Natural killer cell (primary cell): ENCODE data around the gene AP2A2. TPM values are rescaled to one million over a fixed set of nuclear protein-coding genes. Genes with fewer than 3 reads are reported as not detected.

Experiments used
- ATAC-seq, 3 donors: fragments of 150-1000 bp in 2 of 3; fragments of 200-7000 bp in 1 of 3; cut with Tn5 transposase; 1 replicate in 1 of 3; 2 replicates in 2 of 3; pipeline ENCODE4 v1.10.0; 2021; ENCODE audit warnings: mild to moderate bottlenecking in 2 of 3, moderate library complexity in 2 of 3
- DNase-seq, 2 donors: peaks; one replicate each; pipeline versions ENCODE4 v3.0.0 to v3.0.0-alpha.2; 2013 to 2021; ENCODE audit warnings: mixed read lengths in 1 of 2
- H3K27ac ChIP-seq: one replicate; pipeline ENCODE4 v1.5.1; 2013; ENCODE audit warnings: mild to moderate bottlenecking, low read length
- H3K27me3 ChIP-seq: one replicate; pipeline ENCODE4 v1.6.1; 2013; ENCODE audit warnings: low read length; ENCODE audit not compliant: control insufficient read depth, insufficient read depth
- H3K36me3 ChIP-seq: one replicate; pipeline ENCODE4 v1.6.1; 2013; ENCODE audit warnings: low read length; ENCODE audit not compliant: control insufficient read depth, insufficient read depth
- H3K4me1 ChIP-seq: one replicate; pipeline ENCODE4 v1.6.1; 2013; ENCODE audit warnings: low read length; ENCODE audit not compliant: control insufficient read depth, insufficient read depth
- H3K4me3 ChIP-seq: one replicate; pipeline ENCODE4 v1.5.1; 2013; ENCODE audit warnings: low read length
- H3K9me3 ChIP-seq: one replicate; pipeline ENCODE4 v1.6.1; 2013; ENCODE audit warnings: low read length; ENCODE audit not compliant: control insufficient read depth, insufficient read depth
- H3K27ac Mint-ChIP-seq, 2 donors: one replicate each; pipeline ENCODE4 v1.8.0; 2022; ENCODE audit warnings: mild to moderate bottlenecking in 2 of 2, mixed read lengths in 2 of 2, moderate library complexity in 1 of 2
- H3K27me3 Mint-ChIP-seq, 2 donors: one replicate each; pipeline ENCODE4 v1.8.0; 2022; ENCODE audit warnings: low read depth in 2 of 2, mixed read lengths in 2 of 2
- H3K36me3 Mint-ChIP-seq: one replicate; pipeline ENCODE4 v1.8.0; 2022; ENCODE audit warnings: mixed read lengths
- H3K4me1 Mint-ChIP-seq, 2 donors: one replicate each; pipeline ENCODE4 v1.8.0; 2022; ENCODE audit warnings: mixed read lengths in 2 of 2
- H3K4me3 Mint-ChIP-seq: one replicate; pipeline ENCODE4 v1.8.0; 2022; ENCODE audit warnings: mild to moderate bottlenecking, moderate library complexity, mixed read lengths
- H3K9me3 Mint-ChIP-seq, 2 donors: one replicate each; pipeline ENCODE4 v1.8.0; 2022; ENCODE audit warnings: mixed read lengths in 2 of 2
- CTCF ChIP-seq: fragments of 200-600 bp; IDR thresholded peaks from one replicate; pipeline ENCODE4 v1.8.0; 2022; ENCODE audit warnings: antibody characterized with exemption
- WGBS: methylation state at CpG from one replicate; pipeline ENCODE4 v1.1.7; 2013; ENCODE audit warnings: missing lambda C conversion rate; ENCODE audit not compliant: insufficient coverage; 5-methylcytosine and 5-hydroxymethylcytosine counted together
- intact Hi-C: fragments of 100-400 bp; cut with micrococcal nuclease; formaldehyde crosslinking; loops from one replicate; pipeline ENCODE4 v1.14.2; 2022
- total RNA-seq, 4 donors: library from RNA; stranded (reverse); fragments of 120-200 nt in 1 of 4; gene quantifications; one replicate each; pipeline versions ENCODE4 v1.2.3 to v1.2.4, GENCODE V29; 2013 to 2022

The AP2A2 gene
- total RNA-seq, 3 donors from 2014 or later (not counting 1 experiment from before 2014, with no cell fraction given): 57.2 to 120 (median 82.9) TPM

- no peaks in the 10 kb centered on the region for H3K36me3 ChIP-seq
- peaks cover 15% of the 10 kb centered on the region for H3K4me1 ChIP-seq
- H3K36me3 Mint-ChIP-seq: no peaks in the 10 kb centered on the region
- H3K27ac ChIP-seq: no peak overlapping the region
- H3K27me3 ChIP-seq: no peaks in the 10 kb centered on the region
- DNase-seq: no peak
- peaks cover 0 to 2% of the 10 kb centered on the region in 2 donors for H3K9me3 Mint-ChIP-seq
- H3K9me3 ChIP-seq: no peaks in the 10 kb centered on the region
- no peak overlapping the region for H3K27ac Mint-ChIP-seq
- H3K27me3 Mint-ChIP-seq: no peaks in the 10 kb centered on the region
- no peak for TF ChIP-seq CTCF
- H3K4me3 ChIP-seq: no peak overlapping the region
- intact Hi-C loops: no loop called here
- ATAC-seq: no peak
- no peak overlapping the region for H3K4me3 Mint-ChIP-seq
- WGBS: 96% methylated on average over 28 of the region's 28 CpGs
- H3K4me1 Mint-ChIP-seq: peaks cover 2 to 8% of the 10 kb centered on the region in 2 donors
Measured at GRCh38 chr11:1022908-1023810, 97.5 kb downstream of the AP2A2 start.

GRCh38 chr11:1023811-1024596, 98.3 kb downstream of the AP2A2 start:
- Mint-ChIP-seq H3K9me3 (no peaks in the 10 kb centered on the region), H3K4me1 (peaks cover 0 to 4% of the 10 kb centered on the region in 2 donors), H3K27ac (no peak overlapping the region), H3K27me3 (no peaks in the 10 kb centered on the region), H3K4me3 (no peak overlapping the region), H3K36me3 (no peaks in the 10 kb centered on the region)
- TF ChIP-seq CTCF: no peak
- Histone ChIP-seq H3K4me1 (peaks cover 13% of the 10 kb centered on the region), H3K27ac (no peak overlapping the region), H3K27me3 (no peaks in the 10 kb centered on the region), H3K36me3 (no peaks in the 10 kb centered on the region), H3K9me3 (no peaks in the 10 kb centered on the region), H3K4me3 (no peak overlapping the region)
- intact Hi-C loops: no loop called here
- 96% methylated on average over 50 of the region's 50 CpGs for WGBS
- DNase-seq (no peak), ATAC-seq (no peak)

- H3K36me3 ChIP-seq: no peaks in the 10 kb centered on the region
- Mint-ChIP-seq H3K27ac (no peak overlapping the region), H3K4me3 (no peak overlapping the region), H3K36me3 (no peaks in the 10 kb centered on the region), H3K9me3 (no peaks in the 10 kb centered on the region), H3K4me1 (peaks cover 0 to 4% of the 10 kb centered on the region in 2 donors), H3K27me3 (no peaks in the 10 kb centered on the region)
- no peak overlapping the region for H3K27ac ChIP-seq
- no peaks in the 10 kb centered on the region for H3K27me3 ChIP-seq
- H3K4me1 ChIP-seq: peaks cover 7% of the 10 kb centered on the region
- DNase-seq (no peak), ATAC-seq (no peak)
- no peak for TF ChIP-seq CTCF
- WGBS: 92% methylated on average over 48 of the region's 48 CpGs
- H3K4me3 ChIP-seq: no peak overlapping the region
- intact Hi-C loops: no loop called here
- no peaks in the 10 kb centered on the region for H3K9me3 ChIP-seq
Measured at GRCh38 chr11:1024597-1025409, 99.1 kb downstream of the AP2A2 start.
